ENCODE results near the gene RPL18. TPM values are rescaled to one million over a fixed set of nuclear protein-coding genes. Genes with fewer than 3 reads are reported as not detected.

RPL18 gene
- polyA plus RNA-seq, 1 donor from 2014 or later, result 2,549 TPM

DNA sequence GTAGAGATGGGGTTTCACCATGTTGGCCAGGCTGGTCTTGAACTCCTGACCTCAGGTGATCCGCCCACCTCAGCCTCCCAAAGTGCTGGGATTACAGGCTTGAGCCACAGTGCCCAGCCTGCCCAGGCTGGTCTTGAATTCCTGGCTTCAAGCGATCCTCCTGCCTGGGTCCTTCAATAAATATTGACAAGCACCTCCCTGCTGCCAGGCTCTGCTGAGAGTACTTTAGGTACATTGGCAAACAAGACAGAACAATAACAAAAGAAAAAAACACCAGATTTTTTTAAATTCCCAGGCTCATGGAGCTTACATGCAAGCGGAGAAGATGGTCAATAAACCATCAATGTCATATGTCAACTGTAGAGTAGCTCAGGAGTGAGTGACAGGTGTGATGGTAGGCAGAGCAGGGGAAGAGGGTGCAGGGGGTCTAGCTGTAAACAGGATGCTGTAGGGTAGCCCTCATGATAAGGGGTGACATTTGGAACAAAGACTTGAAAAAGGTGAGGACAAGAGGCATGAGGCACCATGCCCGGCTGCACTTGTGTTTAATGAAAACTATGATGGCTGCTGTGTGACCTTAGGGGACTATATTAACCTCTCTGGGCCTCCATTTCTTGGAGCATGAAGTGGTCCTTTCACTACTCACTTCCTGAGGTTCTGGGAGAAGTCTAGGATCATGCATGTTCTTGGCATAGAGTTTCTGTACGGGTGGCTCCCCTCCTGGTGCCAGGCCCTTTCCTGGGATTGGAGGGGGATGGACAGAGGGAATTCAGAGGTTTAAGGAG is 47.4 kb downstream of the RPL18 start:
- H3K27ac Mint-ChIP-seq, result no peak overlapping the region

GRCh38 chr19:48569814-48570213 is 49.2 kb downstream of the RPL18 start:
- Mint-ChIP-seq H3K27me3 (peaks cover 21% of the 10 kb centered on the region), H3K9me3 (no peaks in the 10 kb centered on the region), H3K27ac (no peak overlapping the region), H3K4me1 (peaks cover 0 to 5% (median 2%) of the 10 kb centered on the region in 3 donors), H3K4me3 (no peak overlapping the region), H3K36me3 (no peaks in the 10 kb centered on the region)

More for the DNA sequence above, 47.4 kb downstream of the RPL18 start:
- Mint-ChIP-seq H3K4me1 (peaks cover 0 to 4% (median 2%) of the 10 kb centered on the region in 3 donors), H3K9me3 (no peaks in the 10 kb centered on the region), H3K36me3 (no peaks in the 10 kb centered on the region), H3K4me3 (no peak overlapping the region), H3K27me3 (peaks cover 21% of the 10 kb centered on the region)

DNA sequence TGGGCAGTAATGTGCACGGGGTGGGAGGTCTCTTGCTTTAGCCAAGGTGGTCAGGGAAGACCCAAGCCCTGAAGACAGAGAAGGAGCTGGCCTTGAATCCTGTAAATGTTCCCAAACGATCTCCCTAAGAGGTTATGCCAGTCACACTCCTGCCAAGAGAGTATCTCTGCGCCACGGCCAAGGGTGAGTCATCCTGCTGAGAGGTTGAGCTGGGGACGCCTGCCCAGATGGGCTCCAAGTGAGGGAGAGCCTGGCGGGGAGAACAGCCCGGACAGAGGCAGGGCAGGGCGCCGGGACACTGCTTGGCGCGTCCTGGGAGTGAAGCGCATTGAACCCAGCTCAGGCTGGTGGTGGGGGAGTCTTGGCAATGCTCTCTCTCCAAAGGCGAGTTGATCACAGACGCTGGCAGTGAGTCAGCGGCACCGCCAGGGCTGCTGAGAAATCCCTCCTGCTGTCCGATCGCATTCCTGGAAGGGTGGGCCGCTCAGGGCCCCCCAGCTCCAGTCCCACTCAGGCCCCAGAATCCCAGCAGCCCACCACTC is 50.6 kb downstream of the RPL18 start:
- H3K4me1 Mint-ChIP-seq, result peaks cover 0 to 1% (median 0%) of the 10 kb centered on the region in 3 donors

More for the DNA sequence above, 50.6 kb downstream of the RPL18 start:
- H3K4me3 Mint-ChIP-seq, result no peak overlapping the region
- H3K27me3 Mint-ChIP-seq, result peaks cover 21% of the 10 kb centered on the region
- no peaks in the 10 kb centered on the region for H3K9me3 Mint-ChIP-seq
- no peak overlapping the region for H3K27ac Mint-ChIP-seq
- H3K36me3 Mint-ChIP-seq, result no peaks in the 10 kb centered on the region

Other genes with a start within 250 kb of the RPL18 start
- 29.2 TPM for gene KDELR1, start 227.6 kb downstream of the RPL18 start, polyA plus RNA-seq
- gene GRIN2D, start 225.5 kb downstream of the RPL18 start, polyA plus RNA-seq, result not detected
- gene GRWD1, start 173.2 kb downstream of the RPL18 start, polyA plus RNA-seq, result 40.3 TPM
- gene KCNJ14, start 163.6 kb downstream of the RPL18 start, polyA plus RNA-seq, result 0.48 TPM
- 31.8 TPM for gene CYTH2, start 149.8 kb downstream of the RPL18 start, polyA plus RNA-seq
- gene LMTK3, start 107.3 kb downstream of the RPL18 start, polyA plus RNA-seq, result not detected
- gene SULT2B1, start 67.0 kb downstream of the RPL18 start, polyA plus RNA-seq, result not detected
- gene SPACA4, start 12.4 kb downstream of the RPL18 start, polyA plus RNA-seq, result not detected
- not detected for gene FAM83E, start 4.1 kb downstream of the RPL18 start, polyA plus RNA-seq
- gene SPHK2, start 328 bp upstream of the RPL18 start, polyA plus RNA-seq, result 11.0 TPM
- 86.1 TPM for gene DBP, start 18.2 kb upstream of the RPL18 start, polyA plus RNA-seq
- gene CA11, start 27.0 kb upstream of the RPL18 start, polyA plus RNA-seq, result 11.6 TPM
- gene NTN5, start 53.8 kb upstream of the RPL18 start, polyA plus RNA-seq, result 0.66 TPM
- not detected for gene FUT2, start 76.8 kb upstream of the RPL18 start, polyA plus RNA-seq
- gene MAMSTR, start 100.5 kb upstream of the RPL18 start, polyA plus RNA-seq, result 0.45 TPM
- gene RASIP1, start 121.4 kb upstream of the RPL18 start, polyA plus RNA-seq, result 0.26 TPM
- gene IZUMO1, start 127.7 kb upstream of the RPL18 start, polyA plus RNA-seq, result not detected
- not detected for gene FUT1, start 133.5 kb upstream of the RPL18 start, polyA plus RNA-seq
- not detected for gene FGF21, start 136.3 kb upstream of the RPL18 start, polyA plus RNA-seq
- 31.8 TPM for gene BCAT2, start 191.9 kb upstream of the RPL18 start, polyA plus RNA-seq
- 1.2 TPM for gene HSD17B14, start 217.3 kb upstream of the RPL18 start, polyA plus RNA-seq
- 3.2 TPM for gene PLEKHA4, start 249.4 kb upstream of the RPL18 start, polyA plus RNA-seq